Frontal cortex (tissue), 1 donor: ENCODE results near the gene AHSP. TPM values are rescaled to one million over a fixed set of nuclear protein-coding genes. Genes with fewer than 3 reads are reported as not detected.

ENCODE experiments used
- total RNA-seq: library from RNA; depleted of rRNA; stranded (reverse); fragments of >200 nt; gene quantifications from one replicate; pipeline ENCODE4 v1.2.3, GENCODE V29; 2014

AHSP gene
- total RNA-seq, 1 donor from 2014 or later, result 22.0 TPM

Other genes with a start within 250 kb of the AHSP start
- 0.41 TPM for gene ITGAX, start 172.7 kb upstream of the AHSP start, total RNA-seq
- not detected for gene ITGAD, start 134.6 kb upstream of the AHSP start, total RNA-seq
- not detected for gene COX6A2, start 99.5 kb upstream of the AHSP start, total RNA-seq
- 0.41 TPM for gene ZNF843, start 85.1 kb upstream of the AHSP start, total RNA-seq
- gene ARMC5, start 68.4 kb upstream of the AHSP start, total RNA-seq, result 10.6 TPM
- gene TGFB1I1, start 55.7 kb upstream of the AHSP start, total RNA-seq, result 1.2 TPM
- gene SLC5A2, start 44.8 kb upstream of the AHSP start, total RNA-seq, result 1.2 TPM
- 26.9 TPM for gene RUSF1, start 19.5 kb upstream of the AHSP start, total RNA-seq